HG03442 (cell line): Measurements from ENCODE around the gene SIX2.

Experiments
- ATAC-seq: cut with Tn5 transposase; IDR thresholded peaks from one replicate; pipeline ENCODE4 v1.9.1; 2021; ENCODE audit warnings: mild to moderate bottlenecking, moderate library complexity; ENCODE audit not compliant: unreplicated experiment

Gene SIX2

GRCh38 chr2:45020439-45020838 lies 11.2 kb upstream of the SIX2 start:
- no peak for ATAC-seq

GRCh38 chr2:45018023-45018422 lies 8.8 kb upstream of the SIX2 start:
- no peak for ATAC-seq

- no peak for ATAC-seq
These were observed 5.6 kb upstream of the SIX2 start for GRCh38 chr2:45014831-45015230.

GRCh38 chr2:45014016-45014702 lies 4.9 kb upstream of the SIX2 start:
- no peak for ATAC-seq

GRCh38 chr2:45013229-45014015 lies 4.2 kb upstream of the SIX2 start:
- no peak for ATAC-seq

GRCh38 chr2:45012733-45013132 lies 3.5 kb upstream of the SIX2 start:
- no peak for ATAC-seq

- ATAC-seq: no peak
These were observed 2.7 kb upstream of the SIX2 start for GRCh38 chr2:45011621-45012602.

- no peak for ATAC-seq
These were observed 1.9 kb upstream of the SIX2 start for GRCh38 chr2:45011121-45011520.

GRCh38 chr2:45010702-45011012 lies 1.4 kb upstream of the SIX2 start:
- no peak for ATAC-seq

GRCh38 chr2:45009928-45010701 lies 863 bp upstream of the SIX2 start:
- ATAC-seq: no peak

GRCh38 chr2:45008296-45009129 lies 739 bp downstream of the SIX2 start:
- no peak for ATAC-seq

- no peak for ATAC-seq
These were observed 1.3 kb downstream of the SIX2 start for GRCh38 chr2:45007961-45008295.

- no peak for ATAC-seq
These were observed 2.3 kb downstream of the SIX2 start for GRCh38 chr2:45006942-45007287.

- no peak for ATAC-seq
These were observed 3.0 kb downstream of the SIX2 start for GRCh38 chr2:45006041-45006941.

GRCh38 chr2:45005261-45006002 lies 3.8 kb downstream of the SIX2 start:
- no peak for ATAC-seq

GRCh38 chr2:45004562-45005191 lies 4.6 kb downstream of the SIX2 start:
- ATAC-seq: no peak

- no peak for ATAC-seq
These were observed 5.4 kb downstream of the SIX2 start for GRCh38 chr2:45003579-45004551.
